Fibroblast of lung (primary cell): ENCODE data around the gene ARID2. TPM values are rescaled to one million over a fixed set of nuclear protein-coding genes. Genes with fewer than 3 reads are reported as not detected.

ENCODE experiments used
- DNase-seq, 2 donors: peaks; one replicate each; pipeline versions ENCODE4 v3.0.0 to v3.0.0-alpha.2; 2010; ENCODE audit warnings: low read depth in 2 of 2
- H2AFZ ChIP-seq: 2 replicates; pipeline ENCODE4 v1.5.1; 2012; ENCODE audit warnings: low read length, control low read depth, inconsistent platforms
- H3K27ac ChIP-seq: 2 replicates; pipeline ENCODE4 v1.5.1; 2011; ENCODE audit warnings: low read length, control low read depth; ENCODE audit not compliant: insufficient read depth
- H3K27me3 ChIP-seq: 2 replicates; pipeline ENCODE4 v1.5.1; 2011; ENCODE audit warnings: mild to moderate bottlenecking, low read length; ENCODE audit not compliant: control insufficient read depth, insufficient read depth
- H3K36me3 ChIP-seq: 2 replicates; pipeline ENCODE4 v1.5.1; 2011; ENCODE audit warnings: low read length; ENCODE audit not compliant: control insufficient read depth, insufficient read depth
- H3K4me1 ChIP-seq: 2 replicates; pipeline ENCODE4 v1.5.1; 2011; ENCODE audit warnings: low read length; ENCODE audit not compliant: control insufficient read depth, insufficient read depth; ENCODE audit errors: extremely low read depth
- H3K4me2 ChIP-seq: 2 replicates; pipeline ENCODE4 v1.5.1; 2011; ENCODE audit warnings: low read length, control low read depth; ENCODE audit not compliant: insufficient read depth; ENCODE audit errors: extremely low read depth
- H3K4me3 ChIP-seq, 4 experiments: fragments of 200-600 bp in 1 of 4; sonication (generic) in 1 of 4; replicated peaks in 1 of 4; 2 replicates each; pipeline ENCODE4 v1.5.1; 2011 to 2016; ENCODE audit warnings: low read length in 4 of 4, low read depth in 3 of 4, mild to moderate bottlenecking in 3 of 4, control low read depth in 2 of 4, inconsistent platforms in 1 of 4, mixed read lengths in 1 of 4; ENCODE audit not compliant: insufficient read depth in 1 of 4; ENCODE audit errors: control extremely low read depth in 1 of 4
- H3K79me2 ChIP-seq: 2 replicates; pipeline ENCODE4 v1.5.1; 2012; ENCODE audit warnings: mild to moderate bottlenecking, low read length, inconsistent platforms; ENCODE audit not compliant: control insufficient read depth, insufficient read depth
- H3K9ac ChIP-seq: 2 replicates; pipeline ENCODE4 v1.5.1; 2011; ENCODE audit warnings: mild to moderate bottlenecking, low read length, control low read depth; ENCODE audit not compliant: insufficient read depth
- H3K9me3 ChIP-seq: 2 replicates; pipeline ENCODE4 v1.5.1; 2012; ENCODE audit warnings: low read depth, low read length; ENCODE audit not compliant: control insufficient read depth, insufficient read depth
- H4K20me1 ChIP-seq: 2 replicates; pipeline ENCODE4 v1.5.1; 2011; ENCODE audit warnings: low read length; ENCODE audit not compliant: control insufficient read depth, insufficient read depth; ENCODE audit errors: extremely low read depth
- EZH2 ChIP-seq: IDR thresholded peaks from 2 replicates; pipeline ENCODE4 v1.5.1; 2012; ENCODE audit warnings: low read length, control low read depth, mild to moderate bottlenecking; ENCODE audit errors: missing control alignments
- polyA plus RNA-seq, 2 donors: library from polyadenylated mRNA; depleted of rRNA in 1 of 2; stranded (reverse) in 1 of 2; unstranded in 1 of 2; fragments of >200 nt; gene quantifications; 2 replicates each; pipeline ENCODE4 v1.2.1, GENCODE V29; 2011 to 2012; ENCODE audit warnings: missing spikeins in 1 of 2
- total RNA-seq: library from RNA; depleted of rRNA; stranded (reverse); fragments of >200 nt; gene quantifications from 2 replicates; pipeline ENCODE4 v1.2.1, GENCODE V29; 2014
- TF ChIP-seq, protein P1 (sequence below), 2 donors: IDR thresholded peaks in 1 of 2; conservative IDR thresholded peaks in 1 of 2; 1 replicate in 1 of 2; 2 replicates in 1 of 2; pipeline ENCODE4 v1.5.1; 2011 to 2012; ENCODE audit warnings: low read length in 2 of 2, control low read depth in 1 of 2, inconsistent platforms in 1 of 2, low read depth in 1 of 2, mild to moderate bottlenecking in 1 of 2

ARID2 gene
- total and polyA plus RNA-seq, 2 donors (not counting 1 experiment from before 2014, with no cell fraction given): 14.5 to 15.7 TPM

DNA sequence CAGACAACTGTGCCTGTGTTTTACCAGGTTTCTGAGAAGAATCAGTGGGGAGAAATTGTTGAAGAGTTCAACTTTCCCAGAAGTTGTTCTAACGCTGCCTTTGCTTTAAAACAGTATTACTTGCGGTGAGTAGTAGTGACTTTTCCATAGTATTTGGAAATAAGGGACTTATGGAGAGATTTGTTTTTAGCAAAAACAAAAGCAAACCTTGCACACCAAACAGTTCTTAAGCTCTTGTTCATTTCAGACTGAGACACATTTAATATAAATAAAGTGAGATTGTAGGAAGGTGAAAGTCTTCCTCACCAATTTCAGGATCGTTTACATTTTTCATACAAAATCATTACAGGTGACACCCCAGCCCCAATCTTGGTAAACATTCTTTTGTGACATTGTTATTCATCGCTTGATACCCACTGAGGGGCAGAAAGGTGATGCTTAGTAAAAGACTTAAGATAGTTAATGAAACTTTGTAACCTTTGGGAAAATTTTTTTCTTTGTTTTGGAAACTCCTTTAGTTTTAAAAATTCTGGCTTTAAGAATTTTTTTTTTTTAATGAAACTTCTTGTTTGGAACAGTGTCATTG, 1.8 kb downstream of the ARID2 start:
- peak overlapping the region; percentile 79 for H3K27ac ChIP-seq
- H3K9me3 ChIP-seq: no peaks in the 10 kb centered on the region
- H3K36me3 ChIP-seq: no peaks in the 10 kb centered on the region
- H3K9ac ChIP-seq: peak overlapping the region; percentile 42
- peak overlapping the region; percentile 73 to 93 (median 80) for H3K4me3 ChIP-seq
- DNase-seq: no peak
- peaks cover 6% of the 10 kb centered on the region for H3K4me1 ChIP-seq
- H4K20me1 ChIP-seq: no peaks in the 10 kb centered on the region
- no peak for TF ChIP-seq EZH2
- TF ChIP-seq, protein P1, sequence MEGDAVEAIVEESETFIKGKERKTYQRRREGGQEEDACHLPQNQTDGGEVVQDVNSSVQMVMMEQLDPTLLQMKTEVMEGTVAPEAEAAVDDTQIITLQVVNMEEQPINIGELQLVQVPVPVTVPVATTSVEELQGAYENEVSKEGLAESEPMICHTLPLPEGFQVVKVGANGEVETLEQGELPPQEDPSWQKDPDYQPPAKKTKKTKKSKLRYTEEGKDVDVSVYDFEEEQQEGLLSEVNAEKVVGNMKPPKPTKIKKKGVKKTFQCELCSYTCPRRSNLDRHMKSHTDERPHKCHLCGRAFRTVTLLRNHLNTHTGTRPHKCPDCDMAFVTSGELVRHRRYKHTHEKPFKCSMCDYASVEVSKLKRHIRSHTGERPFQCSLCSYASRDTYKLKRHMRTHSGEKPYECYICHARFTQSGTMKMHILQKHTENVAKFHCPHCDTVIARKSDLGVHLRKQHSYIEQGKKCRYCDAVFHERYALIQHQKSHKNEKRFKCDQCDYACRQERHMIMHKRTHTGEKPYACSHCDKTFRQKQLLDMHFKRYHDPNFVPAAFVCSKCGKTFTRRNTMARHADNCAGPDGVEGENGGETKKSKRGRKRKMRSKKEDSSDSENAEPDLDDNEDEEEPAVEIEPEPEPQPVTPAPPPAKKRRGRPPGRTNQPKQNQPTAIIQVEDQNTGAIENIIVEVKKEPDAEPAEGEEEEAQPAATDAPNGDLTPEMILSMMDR (conservative IDR thresholded peaks at IDR 0.05 in 1 of 2, IDR thresholded peaks at IDR 0.05 in 1 of 2; ENCODE audit: low read depth in 1 of 2, low read length in 2 of 2): no peak
- H3K79me2 ChIP-seq: peaks cover 57% of the 10 kb centered on the region
- peak overlapping the region; percentile 48 for H2AFZ ChIP-seq
- H3K4me2 ChIP-seq: peak overlapping the region; percentile 89
- H3K27me3 ChIP-seq: no peaks in the 10 kb centered on the region

DNA sequence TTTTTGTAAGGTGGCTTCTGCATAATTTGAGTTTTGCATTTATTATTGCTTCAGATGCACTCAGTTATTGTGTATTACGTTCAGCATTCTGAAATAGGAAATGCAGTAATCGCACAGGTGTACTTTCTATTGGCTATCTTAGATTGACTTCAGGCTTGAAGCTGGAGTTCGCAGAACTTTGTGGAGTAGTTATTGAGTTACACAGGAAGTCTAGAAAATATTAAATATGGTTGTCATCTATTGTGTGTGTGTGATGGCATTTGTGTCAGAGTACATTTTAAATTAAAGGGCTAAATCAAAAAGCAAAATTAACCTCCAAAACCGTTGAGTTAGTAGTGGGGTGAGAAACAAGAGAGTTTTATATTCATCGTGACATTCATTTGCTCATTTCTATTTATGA, 2.7 kb downstream of the ARID2 start:
- peak overlapping the region; percentile 30 to 93 (median 80) for H3K4me3 ChIP-seq
- H3K9me3 ChIP-seq: no peaks in the 10 kb centered on the region
- H3K4me2 ChIP-seq: peak overlapping the region; percentile 89
- H3K79me2 ChIP-seq: peaks cover 53% of the 10 kb centered on the region
- peak; percentile 23 to 46 for DNase-seq
- H3K27ac ChIP-seq: peak overlapping the region; percentile 6
- H3K36me3 ChIP-seq: no peaks in the 10 kb centered on the region
- no peak overlapping the region for H3K9ac ChIP-seq
- H3K4me1 ChIP-seq: peaks cover 6% of the 10 kb centered on the region
- TF ChIP-seq, protein P1 (conservative IDR thresholded peaks at IDR 0.05 in 1 of 2, IDR thresholded peaks at IDR 0.05 in 1 of 2; ENCODE audit: low read depth in 1 of 2, low read length in 2 of 2): no peak
- no peak for TF ChIP-seq EZH2
- H2AFZ ChIP-seq: no peak overlapping the region
- no peaks in the 10 kb centered on the region for H3K27me3 ChIP-seq
- no peaks in the 10 kb centered on the region for H4K20me1 ChIP-seq

DNA sequence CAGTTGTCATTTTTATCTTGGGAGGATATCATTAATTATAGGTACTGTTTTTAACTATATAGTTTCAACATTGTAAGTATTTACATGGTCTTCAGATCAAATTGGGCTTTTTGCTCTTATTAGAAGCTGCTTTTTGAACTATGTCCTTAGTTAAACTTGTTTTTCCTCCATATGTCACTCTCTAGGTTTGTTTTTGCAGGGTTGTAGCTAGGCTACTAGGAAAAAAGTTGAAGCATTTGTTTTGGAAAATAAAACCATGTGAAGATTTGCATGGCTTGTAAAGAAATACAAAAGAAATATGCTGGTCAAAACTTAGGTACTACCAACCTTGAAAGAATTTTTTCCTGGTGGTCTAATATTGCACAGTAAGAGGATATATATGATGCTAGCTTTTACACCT, 3.4 kb downstream of the ARID2 start:
- no peak for DNase-seq
- no peak overlapping the region for H2AFZ ChIP-seq
- no peak overlapping the region for H3K27ac ChIP-seq
- TF ChIP-seq, protein P1 (conservative IDR thresholded peaks at IDR 0.05 in 1 of 2, IDR thresholded peaks at IDR 0.05 in 1 of 2; ENCODE audit: low read depth in 1 of 2, low read length in 2 of 2): no peak
- no peak for TF ChIP-seq EZH2
- H3K9ac ChIP-seq: peak overlapping the region; percentile 10
- peaks cover 6% of the 10 kb centered on the region for H3K4me1 ChIP-seq
- H3K27me3 ChIP-seq: no peaks in the 10 kb centered on the region
- H3K9me3 ChIP-seq: no peaks in the 10 kb centered on the region
- H3K36me3 ChIP-seq: no peaks in the 10 kb centered on the region
- no peaks in the 10 kb centered on the region for H4K20me1 ChIP-seq
- peaks cover 55% of the 10 kb centered on the region for H3K79me2 ChIP-seq
- H3K4me2 ChIP-seq: peak overlapping the region; percentile 89
- H3K4me3 ChIP-seq: peak overlapping the region in 3 of 4 experiments; percentile 76 to 93 (median 84)
